ENCODE data around the gene PPP3CA. TPM values are rescaled to one million over a fixed set of nuclear protein-coding genes. Genes with fewer than 3 reads are reported as not detected.
A peak's percentile ranks its signal among the peaks of the same experiment; 100 is the strongest.

PPP3CA gene
- total and polyA plus RNA-seq, 2 of the 8 experiments (the other 6 are each of a cell fraction or from before 2014, with no cell fraction given), result 7.9 to 35.0 TPM

- Histone ChIP-seq H2BK12ac (ENCODE audit: low read depth, low read length) (no peak overlapping the region), H2BK20ac (ENCODE audit: low read length) (no peak overlapping the region), H3K4ac (replicated peaks; ENCODE audit: insufficient read length, low read depth, low read length) (no peak overlapping the region), H2AK5ac (ENCODE audit: low read depth, low read length) (no peak overlapping the region), H3K79me1 (ENCODE audit: low read depth, low read length) (no peaks in the 10 kb centered on the region), H3K27me3 (replicated peaks in 1 of 4; ENCODE audit: control insufficient read depth in 3 of 4, extremely low read depth in 1 of 4, insufficient read depth in 3 of 4, low read length in 3 of 4) (no peaks in the 10 kb centered on the region; a peak in 1 of 7 replicates), H4K8ac (ENCODE audit: extremely low read depth, insufficient read depth, low read length) (no peak overlapping the region), H3K4me3 (ENCODE audit: extremely low read depth in 1 of 4, insufficient read depth in 2 of 4, low read depth in 3 of 4, low read length in 4 of 4) (no peak overlapping the region), H3K56ac (replicated peaks; ENCODE audit: insufficient read length, low read depth, low read length) (no peak overlapping the region), H3K79me2 (ENCODE audit: control insufficient read depth in 1 of 2, insufficient read depth in 2 of 2, low read length in 2 of 2) (no peaks in the 10 kb centered on the region), H2BK120ac (replicated peaks; ENCODE audit: low read depth, low read length) (no peak overlapping the region), H3K9me3 (ENCODE audit: insufficient read depth in 2 of 2, low read depth in 1 of 2, low read length in 1 of 2) (no peaks in the 10 kb centered on the region), H4K5ac (ENCODE audit: insufficient read length, low read depth, low read length) (no peak overlapping the region), H3K36me3 (ENCODE audit: control insufficient read depth in 2 of 4, insufficient read depth in 4 of 4, low read length in 3 of 4) (peaks cover 0 to 4% (median 0%) of the 10 kb centered on the region in 4 experiments; a peak in 3 of 8 replicates), H3K4me2 (ENCODE audit: insufficient read depth in 1 of 2, low read depth in 2 of 2, low read length in 2 of 2) (no peak overlapping the region), H3K23me2 (ENCODE audit: low read depth, low read length) (no peaks in the 10 kb centered on the region), H3K9ac (replicated peaks in 1 of 4; ENCODE audit: extremely low read depth in 1 of 4, low read depth in 3 of 4, low read length in 3 of 4) (no peak overlapping the region), H2BK15ac (ENCODE audit: low read length) (no peak overlapping the region), H3K18ac (ENCODE audit: extremely low read depth, low read length) (no peak overlapping the region), H3K27ac (ENCODE audit: low read depth, low read length) (no peak overlapping the region), H3K4me1 (replicated peaks in 1 of 4; ENCODE audit: control insufficient read depth in 3 of 4, insufficient read depth in 4 of 4, low read length in 3 of 4) (peaks cover 0 to 7% (median 3%) of the 10 kb centered on the region in 4 experiments; a peak in 2 of 7 replicates), H4K91ac (replicated peaks; ENCODE audit: insufficient read length, low read length) (no peak overlapping the region), H3K23ac (ENCODE audit: insufficient read length) (no peak overlapping the region), H2BK5ac (ENCODE audit: low read depth, low read length) (no peak overlapping the region), H4K20me1 (replicated peaks in 1 of 2; ENCODE audit: control insufficient read depth in 1 of 2, insufficient read depth in 2 of 2, low read length in 2 of 2) (no peaks in the 10 kb centered on the region), H3K14ac (ENCODE audit: insufficient read length) (no peak overlapping the region), H2AFZ (ENCODE audit: low read length) (no peak overlapping the region)
- WGBS, 2 experiments (ENCODE audit: extremely low coverage in 1 of 2, insufficient coverage in 1 of 2, insufficient read length in 1 of 2, insufficient replicate concordance in 2 of 2, low coverage in 1 of 2, low lambda C conversion rate in 2 of 2, missing lambda C conversion rate in 1 of 2), result 37% methylated on average over 2 of the region's 2 CpGs; no CpG with 5 or more reads in 1 of the 2 experiments
- TF ChIP-seq CREB1 (IDR thresholded peaks at IDR 0.05) (no peak), BCL11A (IDR thresholded peaks at IDR 0.05; ENCODE audit: low read depth in 2 of 2, low read length in 2 of 2) (no peak), NANOG (IDR thresholded peaks at IDR 0.05; ENCODE audit: insufficient read depth, low read depth, low read length, poor library complexity, severe bottlenecking) (peak; percentile 53), SIRT6 (IDR thresholded peaks at IDR 0.05; ENCODE audit: low read length) (no peak)
- FAIRE-seq (no peak), DNase-seq (ENCODE audit: low read depth in 1 of 2, low spot score in 2 of 2) (no peak)
- ChIA-PET CTCF (ENCODE audit: partially characterized antibody) (interaction anchor here (2.5 kb wide), 1 partner anchor 11 kb away, joined by 9 read pairs; no protein-coding TSS in a partner anchor), POLR2A (ENCODE audit: partially characterized antibody) (no interaction called here)
Measured at GRCh38 chr4:101040776-101041175, 306.6 kb downstream of the PPP3CA start.

Data from H1 (cell line).